SK-N-SH treated with all-trans-retinoic acid at 6 μM for 48 hours (cell line): ENCODE measurements around the gene YTHDF2.

Experiments
- ATAC-seq: fragments of 200-7000 bp; cut with Tn5 transposase; 3 replicates; pipeline ENCODE4 v1.9.1; 2020; ENCODE audit warnings: mild to moderate bottlenecking, moderate library complexity
- ARNTL ChIP-seq: fragments of 450-650 bp; formaldehyde crosslinking; IDR thresholded peaks from 2 replicates; pipeline ENCODE4 v1.5.0; 2020; ENCODE audit warnings: low read depth, mild to moderate bottlenecking, moderate library complexity, borderline replicate concordance
- BACH2 ChIP-seq: fragments of 250-450 bp; sonication (Bioruptor Pico); IDR thresholded peaks from 2 replicates; pipeline ENCODE4 v1.9.0; 2021; ENCODE audit warnings: mild to moderate bottlenecking, borderline replicate concordance
- CSDC2 ChIP-seq: fragments of 250-450 bp; sonication (Bioruptor Pico); IDR thresholded peaks from 2 replicates; pipeline ENCODE4 v1.5.0; 2020; ENCODE audit warnings: mild to moderate bottlenecking, moderate library complexity
- ESRRG ChIP-seq: fragments of 250-450 bp; sonication (Bioruptor Pico); IDR thresholded peaks from 2 replicates; pipeline ENCODE4 v1.6.1; 2021; ENCODE audit warnings: mild to moderate bottlenecking
- GLIS3 ChIP-seq: fragments of 250-450 bp; sonication (Bioruptor Pico); IDR thresholded peaks from 2 replicates; pipeline ENCODE4 v1.5.0; 2020; ENCODE audit warnings: mild to moderate bottlenecking, moderate library complexity
- ISL1 ChIP-seq: fragments of 250-450 bp; sonication (Bioruptor Pico); IDR thresholded peaks from 2 replicates; pipeline ENCODE4 v2.1.2; 2022; ENCODE audit warnings: mild to moderate bottlenecking, moderate library complexity
- OSR1 ChIP-seq: fragments of 250-450 bp; sonication (Bioruptor Pico); IDR thresholded peaks from 2 replicates; pipeline ENCODE4 v1.8.0; 2022; ENCODE audit warnings: moderate library complexity, mild to moderate bottlenecking, inconsistent platforms
- PPARA ChIP-seq: fragments of 250-450 bp; sonication (Bioruptor Pico); IDR thresholded peaks from 2 replicates; pipeline ENCODE4 v1.5.0; 2020; ENCODE audit warnings: mild to moderate bottlenecking, borderline replicate concordance
- RARB ChIP-seq: fragments of 250-450 bp; sonication (Bioruptor Pico); IDR thresholded peaks from 2 replicates; pipeline ENCODE4 v1.8.0; 2021; ENCODE audit warnings: mild to moderate bottlenecking, moderate library complexity
- SNAI2 ChIP-seq: fragments of 250-450 bp; sonication (Bioruptor Pico); IDR thresholded peaks from 2 replicates; pipeline ENCODE4 v1.5.0; 2020; ENCODE audit warnings: mild to moderate bottlenecking, moderate library complexity
- TCF4 ChIP-seq: fragments of 250-450 bp; sonication (Bioruptor Pico); IDR thresholded peaks from 2 replicates; pipeline ENCODE4 v1.8.0; 2021; ENCODE audit warnings: mild to moderate bottlenecking, moderate library complexity, borderline replicate concordance
- TOX ChIP-seq: fragments of 250-450 bp; sonication (Bioruptor Pico); IDR thresholded peaks from 2 replicates; pipeline ENCODE4 v1.8.0; 2021; ENCODE audit warnings: mild to moderate bottlenecking, moderate library complexity, borderline replicate concordance
- ZC3H10 ChIP-seq: fragments of 250-450 bp; sonication (Bioruptor Pico); IDR thresholded peaks from 2 replicates; pipeline ENCODE4 v1.5.1; 2021; ENCODE audit warnings: mild to moderate bottlenecking, moderate library complexity
- ZFP3 ChIP-seq: fragments of 250-450 bp; sonication (Bioruptor Pico); IDR thresholded peaks from 2 replicates; pipeline ENCODE4 v1.5.0; 2020; ENCODE audit warnings: mild to moderate bottlenecking, moderate library complexity
- ZFP30 ChIP-seq: fragments of 450-650 bp; formaldehyde crosslinking; IDR thresholded peaks from 2 replicates; pipeline ENCODE4 v1.5.0; 2022; ENCODE audit warnings: mild to moderate bottlenecking, moderate library complexity
- ZNF565 ChIP-seq: fragments of 450-650 bp; formaldehyde crosslinking; conservative IDR thresholded peaks from 2 replicates; pipeline ENCODE4 v1.5.0; 2020; ENCODE audit warnings: low read depth, mild to moderate bottlenecking, moderate library complexity
- ZNF70 ChIP-seq: fragments of 450-650 bp; formaldehyde crosslinking; IDR thresholded peaks from 2 replicates; pipeline ENCODE4 v1.5.0; 2020; ENCODE audit warnings: mild to moderate bottlenecking, moderate library complexity
- ZNF8 ChIP-seq: fragments of 450-650 bp; formaldehyde crosslinking; IDR thresholded peaks from 2 replicates; pipeline ENCODE4 v1.5.0; 2020; ENCODE audit warnings: mild to moderate bottlenecking, moderate library complexity
- TF ChIP-seq, protein P1 (sequence below): fragments of 250-450 bp; sonication (Bioruptor Pico); IDR thresholded peaks from 2 replicates; pipeline ENCODE4 v1.5.0; 2020; ENCODE audit warnings: mild to moderate bottlenecking, moderate library complexity
- TF ChIP-seq, protein P2 (sequence below): fragments of 250-450 bp; sonication (Bioruptor Pico); IDR thresholded peaks from 2 replicates; pipeline ENCODE4 v1.8.0; 2020; ENCODE audit warnings: mild to moderate bottlenecking, moderate library complexity, borderline replicate concordance
- TF ChIP-seq, protein P3 (sequence below): fragments of 250-450 bp; sonication (Bioruptor Pico); IDR thresholded peaks from 2 replicates; pipeline ENCODE4 v1.5.1; 2020; ENCODE audit warnings: low read depth, mild to moderate bottlenecking, moderate library complexity

Gene YTHDF2

DNA sequence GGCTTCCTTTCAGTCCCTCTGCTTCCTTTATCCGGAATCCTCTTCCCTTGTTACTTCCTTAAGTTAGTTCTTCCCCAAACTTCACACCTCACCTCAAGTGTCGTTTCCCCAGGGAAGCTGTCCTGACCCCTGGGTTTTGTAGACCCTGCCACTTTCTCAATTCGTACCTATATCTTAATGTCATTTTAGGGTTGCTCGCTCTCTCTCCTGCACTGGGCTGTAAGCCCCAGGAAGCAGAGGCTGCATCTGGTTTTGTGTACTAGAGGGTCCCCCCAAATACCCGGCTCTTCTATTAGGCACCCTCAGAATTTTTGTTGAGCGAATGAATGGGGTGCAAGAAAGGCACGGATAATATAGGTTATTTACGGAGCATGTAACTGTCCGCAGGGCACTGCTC lies 74.6 kb downstream of the YTHDF2 start (continued):
- TF ChIP-seq, protein P1, sequence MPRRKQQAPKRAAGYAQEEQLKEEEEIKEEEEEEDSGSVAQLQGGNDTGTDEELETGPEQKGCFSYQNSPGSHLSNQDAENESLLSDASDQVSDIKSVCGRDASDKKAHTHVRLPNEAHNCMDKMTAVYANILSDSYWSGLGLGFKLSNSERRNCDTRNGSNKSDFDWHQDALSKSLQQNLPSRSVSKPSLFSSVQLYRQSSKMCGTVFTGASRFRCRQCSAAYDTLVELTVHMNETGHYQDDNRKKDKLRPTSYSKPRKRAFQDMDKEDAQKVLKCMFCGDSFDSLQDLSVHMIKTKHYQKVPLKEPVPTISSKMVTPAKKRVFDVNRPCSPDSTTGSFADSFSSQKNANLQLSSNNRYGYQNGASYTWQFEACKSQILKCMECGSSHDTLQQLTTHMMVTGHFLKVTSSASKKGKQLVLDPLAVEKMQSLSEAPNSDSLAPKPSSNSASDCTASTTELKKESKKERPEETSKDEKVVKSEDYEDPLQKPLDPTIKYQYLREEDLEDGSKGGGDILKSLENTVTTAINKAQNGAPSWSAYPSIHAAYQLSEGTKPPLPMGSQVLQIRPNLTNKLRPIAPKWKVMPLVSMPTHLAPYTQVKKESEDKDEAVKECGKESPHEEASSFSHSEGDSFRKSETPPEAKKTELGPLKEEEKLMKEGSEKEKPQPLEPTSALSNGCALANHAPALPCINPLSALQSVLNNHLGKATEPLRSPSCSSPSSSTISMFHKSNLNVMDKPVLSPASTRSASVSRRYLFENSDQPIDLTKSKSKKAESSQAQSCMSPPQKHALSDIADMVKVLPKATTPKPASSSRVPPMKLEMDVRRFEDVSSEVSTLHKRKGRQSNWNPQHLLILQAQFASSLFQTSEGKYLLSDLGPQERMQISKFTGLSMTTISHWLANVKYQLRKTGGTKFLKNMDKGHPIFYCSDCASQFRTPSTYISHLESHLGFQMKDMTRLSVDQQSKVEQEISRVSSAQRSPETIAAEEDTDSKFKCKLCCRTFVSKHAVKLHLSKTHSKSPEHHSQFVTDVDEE (CRISPR knock-in tag): no peak

DNA sequence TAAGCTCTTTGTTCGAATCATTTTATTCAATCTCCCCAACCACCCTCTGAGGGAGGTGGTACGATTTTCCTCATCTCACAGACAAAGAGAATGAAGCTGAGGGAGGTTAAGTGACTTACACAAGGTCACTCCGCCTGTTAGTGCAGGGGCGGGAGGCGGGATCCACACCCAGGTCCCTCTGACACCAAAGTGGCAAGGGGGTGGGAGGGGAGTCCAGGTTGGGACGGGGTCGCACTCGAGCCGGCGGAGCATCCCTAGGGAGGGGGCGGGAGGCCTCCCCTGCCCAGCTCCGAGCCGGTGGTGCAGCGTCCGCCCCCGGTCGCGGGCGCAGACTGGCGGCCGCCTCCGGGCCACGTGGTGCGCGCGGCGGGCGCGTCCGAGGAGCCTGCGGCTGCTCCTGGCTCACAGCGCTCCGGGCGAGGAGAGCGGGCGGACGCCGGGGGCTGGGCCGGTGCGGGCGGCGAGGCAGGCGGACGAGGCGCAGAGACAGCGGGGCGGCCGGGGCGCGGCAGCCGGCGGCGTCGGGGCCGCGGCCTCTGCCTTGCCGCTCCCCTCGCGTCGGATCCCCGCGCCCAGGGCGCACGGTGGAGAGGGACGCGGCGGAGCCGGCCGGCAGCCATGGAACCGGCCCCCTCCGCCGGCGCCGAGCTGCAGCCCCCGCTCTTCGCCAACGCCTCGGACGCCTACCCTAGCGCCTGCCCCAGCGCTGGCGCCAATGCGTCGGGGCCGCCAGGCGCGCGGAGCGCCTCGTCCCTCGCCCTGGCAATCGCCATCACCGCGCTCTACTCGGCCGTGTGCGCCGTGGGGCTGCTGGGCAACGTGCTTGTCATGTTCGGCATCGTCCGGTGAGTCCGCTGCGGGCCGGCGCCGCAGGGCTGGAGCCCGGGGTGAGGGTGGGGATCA lies 75.3 kb downstream of the YTHDF2 start, which contains the start of gene OPRD1:
TSS of gene OPRD1 (plus strand) at position 405 of the 903 bp plus-strand sequence. CDS start at position 619, 214 bp downstream.
- no peak for TF ChIP-seq ZC3H10 (CRISPR knock-in tag)
- no peak for TF ChIP-seq ARNTL (CRISPR knock-in tag)
- TF ChIP-seq PPARA (CRISPR knock-in tag): no peak
- TF ChIP-seq ZNF70 (CRISPR knock-in tag): no peak
- no peak for TF ChIP-seq ZNF565 (CRISPR knock-in tag)
- TF ChIP-seq BACH2: no peak
- no peak for TF ChIP-seq ISL1 (CRISPR knock-in tag)
- TF ChIP-seq ZFP3: no peak
- no peak for TF ChIP-seq OSR1 (CRISPR knock-in tag)
- no peak for TF ChIP-seq CSDC2 (CRISPR knock-in tag)
- TF ChIP-seq TCF4: no peak
- TF ChIP-seq, protein P2, sequence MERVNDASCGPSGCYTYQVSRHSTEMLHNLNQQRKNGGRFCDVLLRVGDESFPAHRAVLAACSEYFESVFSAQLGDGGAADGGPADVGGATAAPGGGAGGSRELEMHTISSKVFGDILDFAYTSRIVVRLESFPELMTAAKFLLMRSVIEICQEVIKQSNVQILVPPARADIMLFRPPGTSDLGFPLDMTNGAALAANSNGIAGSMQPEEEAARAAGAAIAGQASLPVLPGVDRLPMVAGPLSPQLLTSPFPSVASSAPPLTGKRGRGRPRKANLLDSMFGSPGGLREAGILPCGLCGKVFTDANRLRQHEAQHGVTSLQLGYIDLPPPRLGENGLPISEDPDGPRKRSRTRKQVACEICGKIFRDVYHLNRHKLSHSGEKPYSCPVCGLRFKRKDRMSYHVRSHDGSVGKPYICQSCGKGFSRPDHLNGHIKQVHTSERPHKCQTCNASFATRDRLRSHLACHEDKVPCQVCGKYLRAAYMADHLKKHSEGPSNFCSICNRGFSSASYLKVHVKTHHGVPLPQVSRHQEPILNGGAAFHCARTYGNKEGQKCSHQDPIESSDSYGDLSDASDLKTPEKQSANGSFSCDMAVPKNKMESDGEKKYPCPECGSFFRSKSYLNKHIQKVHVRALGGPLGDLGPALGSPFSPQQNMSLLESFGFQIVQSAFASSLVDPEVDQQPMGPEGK (CRISPR knock-in tag): no peak
- TF ChIP-seq, protein P3, sequence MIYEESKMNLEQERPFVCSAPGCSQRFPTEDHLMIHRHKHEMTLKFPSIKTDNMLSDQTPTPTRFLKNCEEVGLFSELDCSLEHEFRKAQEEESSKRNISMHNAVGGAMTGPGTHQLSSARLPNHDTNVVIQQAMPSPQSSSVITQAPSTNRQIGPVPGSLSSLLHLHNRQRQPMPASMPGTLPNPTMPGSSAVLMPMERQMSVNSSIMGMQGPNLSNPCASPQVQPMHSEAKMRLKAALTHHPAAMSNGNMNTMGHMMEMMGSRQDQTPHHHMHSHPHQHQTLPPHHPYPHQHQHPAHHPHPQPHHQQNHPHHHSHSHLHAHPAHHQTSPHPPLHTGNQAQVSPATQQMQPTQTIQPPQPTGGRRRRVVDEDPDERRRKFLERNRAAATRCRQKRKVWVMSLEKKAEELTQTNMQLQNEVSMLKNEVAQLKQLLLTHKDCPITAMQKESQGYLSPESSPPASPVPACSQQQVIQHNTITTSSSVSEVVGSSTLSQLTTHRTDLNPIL (CRISPR knock-in tag): no peak
- no peak for TF ChIP-seq RARB (CRISPR knock-in tag)
- TF ChIP-seq ZFP30: no peak
- TF ChIP-seq GLIS3 (CRISPR knock-in tag): no peak
- TF ChIP-seq, protein P1 (CRISPR knock-in tag): no peak
- TF ChIP-seq ZNF8: no peak
- TF ChIP-seq SNAI2 (CRISPR knock-in tag): no peak
- no peak; the same call in 2 of the 3 replicates for ATAC-seq

DNA sequence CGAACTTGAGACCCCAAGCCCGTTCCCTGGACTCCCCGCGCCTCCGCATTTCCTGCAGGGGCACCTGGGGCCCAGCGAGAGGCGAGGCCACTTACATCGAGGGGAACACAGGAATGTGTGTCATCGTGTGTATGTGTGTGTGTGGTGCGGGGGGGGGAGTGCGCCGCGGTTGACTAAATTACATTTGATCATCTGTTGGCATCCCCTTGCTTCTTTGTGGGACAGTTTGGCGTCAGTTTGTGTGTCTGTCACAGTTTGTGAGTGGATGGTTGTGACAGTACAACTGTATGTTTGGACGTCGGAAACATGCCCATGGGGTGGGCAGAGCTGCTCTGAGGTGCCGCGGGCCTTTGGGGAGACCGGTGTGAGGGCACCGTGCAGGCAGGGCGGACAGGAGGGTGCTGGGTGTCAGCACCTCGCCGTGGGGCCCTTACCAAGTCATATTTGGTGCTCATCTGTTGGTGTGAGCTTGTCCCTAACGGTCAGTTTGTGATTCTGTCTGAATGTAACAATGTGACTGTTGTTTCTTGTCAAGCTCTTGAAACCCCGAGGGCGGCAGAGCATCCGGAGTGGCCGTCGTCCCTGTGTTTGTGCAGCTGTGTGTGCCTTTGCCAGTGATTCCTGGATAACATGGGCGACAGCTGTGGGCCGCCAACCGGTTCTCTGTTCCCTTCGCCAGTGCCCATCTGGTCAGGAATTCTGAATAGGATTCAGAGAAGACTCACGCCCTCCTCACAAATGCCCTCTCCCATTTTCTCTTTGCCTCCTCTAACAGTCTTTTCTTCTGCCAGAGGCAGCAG lies 76.1 kb downstream of the YTHDF2 start:
- peak; percentile 25 for ATAC-seq
- TF ChIP-seq TOX (CRISPR knock-in tag): no peak
- TF ChIP-seq ZNF70 (CRISPR knock-in tag): no peak
- TF ChIP-seq PPARA (CRISPR knock-in tag): no peak
- no peak for TF ChIP-seq ZNF8
- no peak for TF ChIP-seq RARB (CRISPR knock-in tag)
- TF ChIP-seq TCF4: peak; percentile 72; the same call in 1 of the 2 replicates
- TF ChIP-seq OSR1 (CRISPR knock-in tag): no peak
- TF ChIP-seq, protein P3 (CRISPR knock-in tag): no peak
- no peak for TF ChIP-seq ESRRG (CRISPR knock-in tag)
